Mucosa of stomach (tissue), 1 donor: Measurements from ENCODE around the gene VEGFA.

Experiments
- H3K27me3 ChIP-seq: one replicate; pipeline ENCODE4 v1.7.0; 2013; ENCODE audit warnings: mild to moderate bottlenecking, low read length; ENCODE audit not compliant: control insufficient read depth, insufficient read depth
- H3K36me3 ChIP-seq: one replicate; pipeline ENCODE4 v1.7.0; 2013; ENCODE audit warnings: low read length; ENCODE audit not compliant: control insufficient read depth, insufficient read depth
- H3K4me1 ChIP-seq: one replicate; pipeline ENCODE4 v1.7.0; 2013; ENCODE audit warnings: mild to moderate bottlenecking, low read length; ENCODE audit not compliant: control insufficient read depth, insufficient read depth
- H3K4me3 ChIP-seq: one replicate; pipeline ENCODE4 v1.7.0; 2013; ENCODE audit warnings: low read length
- H3K9ac ChIP-seq: one replicate; pipeline ENCODE4 v1.7.0; 2013; ENCODE audit warnings: mild to moderate bottlenecking, low read length, moderate library complexity
- H3K9me3 ChIP-seq: one replicate; pipeline ENCODE4 v1.7.0; 2013; ENCODE audit warnings: mild to moderate bottlenecking, low read length, moderate library complexity; ENCODE audit not compliant: control insufficient read depth
- donor health status: Pancreatic carcinoma.

VEGFA gene

GRCh38 chr6:43763812-43764522, 6.0 kb upstream of the VEGFA start:
- Histone ChIP-seq H3K36me3 (no peaks in the 10 kb centered on the region), H3K4me1 (peaks cover 60% of the 10 kb centered on the region), H3K4me3 (no peak overlapping the region), H3K9me3 (no peaks in the 10 kb centered on the region), H3K9ac (no peak overlapping the region), H3K27me3 (no peaks in the 10 kb centered on the region)

- H3K4me3 ChIP-seq, result no peak overlapping the region
- no peaks in the 10 kb centered on the region for H3K27me3 ChIP-seq
- H3K4me1 ChIP-seq, result peaks cover 60% of the 10 kb centered on the region
- no peak overlapping the region for H3K9ac ChIP-seq
- H3K36me3 ChIP-seq, result no peaks in the 10 kb centered on the region
- no peaks in the 10 kb centered on the region for H3K9me3 ChIP-seq
These were observed 5.2 kb upstream of the VEGFA start for GRCh38 chr6:43764772-43765171.

GRCh38 chr6:43765776-43766499, 4.1 kb upstream of the VEGFA start:
- Histone ChIP-seq H3K36me3 (no peaks in the 10 kb centered on the region), H3K9me3 (no peaks in the 10 kb centered on the region), H3K4me3 (no peak overlapping the region), H3K9ac (no peak overlapping the region), H3K27me3 (no peaks in the 10 kb centered on the region), H3K4me1 (peaks cover 59% of the 10 kb centered on the region)

- no peaks in the 10 kb centered on the region for H3K9me3 ChIP-seq
- no peak overlapping the region for H3K9ac ChIP-seq
- H3K4me3 ChIP-seq, result no peak overlapping the region
- H3K27me3 ChIP-seq, result no peaks in the 10 kb centered on the region
- no peaks in the 10 kb centered on the region for H3K36me3 ChIP-seq
- H3K4me1 ChIP-seq, result peaks cover 59% of the 10 kb centered on the region
These were observed 3.5 kb upstream of the VEGFA start for GRCh38 chr6:43766500-43766853.

GRCh38 chr6:43766964-43767461, 3.0 kb upstream of the VEGFA start:
- Histone ChIP-seq H3K36me3 (peaks cover 1% of the 10 kb centered on the region), H3K4me1 (peaks cover 59% of the 10 kb centered on the region), H3K4me3 (no peak overlapping the region), H3K9me3 (no peaks in the 10 kb centered on the region), H3K9ac (peak overlapping the region; percentile 64), H3K27me3 (no peaks in the 10 kb centered on the region)

GRCh38 chr6:43767553-43768505, 2.2 kb upstream of the VEGFA start:
- no peaks in the 10 kb centered on the region for H3K27me3 ChIP-seq
- peak overlapping the region; percentile 64 for H3K9ac ChIP-seq
- peaks cover 5% of the 10 kb centered on the region for H3K36me3 ChIP-seq
- H3K9me3 ChIP-seq, result no peaks in the 10 kb centered on the region
- no peak overlapping the region for H3K4me3 ChIP-seq
- peaks cover 62% of the 10 kb centered on the region for H3K4me1 ChIP-seq

- H3K9ac ChIP-seq, result peak overlapping the region; percentile 4
- peaks cover 65% of the 10 kb centered on the region for H3K4me1 ChIP-seq
These were observed 1.5 kb upstream of the VEGFA start for GRCh38 chr6:43768506-43768860.

GRCh38 chr6:43768983-43769525, 957 bp upstream of the VEGFA start:
- no peaks in the 10 kb centered on the region for H3K9me3 ChIP-seq
- no peaks in the 10 kb centered on the region for H3K27me3 ChIP-seq
- H3K9ac ChIP-seq, result peak overlapping the region; percentile 99
- peaks cover 5% of the 10 kb centered on the region for H3K36me3 ChIP-seq
- peak overlapping the region; percentile 81 for H3K4me3 ChIP-seq
- H3K4me1 ChIP-seq, result peaks cover 63% of the 10 kb centered on the region

More at GRCh38 chr6:43768506-43768860, 1.5 kb upstream of the VEGFA start:
- H3K36me3 ChIP-seq, result peaks cover 5% of the 10 kb centered on the region
- H3K9me3 ChIP-seq, result no peaks in the 10 kb centered on the region
- H3K4me3 ChIP-seq, result no peak overlapping the region
- H3K27me3 ChIP-seq, result no peaks in the 10 kb centered on the region

- Histone ChIP-seq H3K9ac (peak overlapping the region; percentile 99), H3K4me1 (peaks cover 68% of the 10 kb centered on the region), H3K9me3 (no peaks in the 10 kb centered on the region), H3K36me3 (peaks cover 11% of the 10 kb centered on the region), H3K27me3 (no peaks in the 10 kb centered on the region), H3K4me3 (peak overlapping the region; percentile 81)
These were observed 580 bp downstream of the VEGFA start for GRCh38 chr6:43770372-43771209.

GRCh38 chr6:43771210-43771857, 1.3 kb downstream of the VEGFA start:
- Histone ChIP-seq H3K36me3 (peaks cover 18% of the 10 kb centered on the region), H3K27me3 (no peaks in the 10 kb centered on the region), H3K4me1 (peaks cover 68% of the 10 kb centered on the region), H3K9me3 (no peaks in the 10 kb centered on the region), H3K9ac (peak overlapping the region; percentile 99), H3K4me3 (peak overlapping the region; percentile 81)
